Measurements from ENCODE around the gene CSPG5. TPM values are rescaled to one million over a fixed set of nuclear protein-coding genes. Genes with fewer than 3 reads are reported as not detected.
A peak's percentile ranks its signal among the peaks of the same experiment; 100 is the strongest.

CSPG5 gene
- total RNA-seq, 3 donors from 2014 or later = 0.58 to 1.7 (median 0.60) TPM

- H3K4me3 ChIP-seq = no peak overlapping the region
- no peaks in the 10 kb centered on the region for H3K9me3 ChIP-seq
- no peak for DNase-seq
- no peak for ATAC-seq
- intact Hi-C loops (cut with DNase I, micrococcal nuclease) = no loop called here
- TF ChIP-seq CTCF (IDR thresholded peaks at IDR 0.05) = no peak
- peaks cover 7% of the 10 kb centered on the region for H3K36me3 ChIP-seq (ENCODE audit: low read depth)
- no peaks in the 10 kb centered on the region for H3K4me1 ChIP-seq (ENCODE audit: low read depth)
Measured at GRCh38 chr3:47613722-47614121, 35.1 kb upstream of the CSPG5 start.

- no peaks in the 10 kb centered on the region for H3K4me1 ChIP-seq (ENCODE audit: low read depth)
- TF ChIP-seq CTCF (IDR thresholded peaks at IDR 0.05) = no peak
- no peak for ATAC-seq
- H3K4me3 ChIP-seq = no peak overlapping the region
- H3K9me3 ChIP-seq = no peaks in the 10 kb centered on the region
- no peak for DNase-seq
- peaks cover 4% of the 10 kb centered on the region for H3K36me3 ChIP-seq (ENCODE audit: low read depth)
- intact Hi-C loops (cut with DNase I, micrococcal nuclease) = no loop called here
Measured at GRCh38 chr3:47612879-47613278, 34.2 kb upstream of the CSPG5 start.

- ATAC-seq (peak; percentile 51), DNase-seq (no peak)
- H3K36me3 ChIP-seq (ENCODE audit: low read depth) = peaks cover 4% of the 10 kb centered on the region
Measured at GRCh38 chr3:47612178-47612577, 33.5 kb upstream of the CSPG5 start.

GRCh38 chr3:47611576-47611975, 32.9 kb upstream of the CSPG5 start:
- DNase-seq (no peak), ATAC-seq (no peak)
- no peak overlapping the region for H3K4me3 ChIP-seq
- intact Hi-C loops (cut with DNase I, micrococcal nuclease) = no loop called here
- H3K9me3 ChIP-seq = no peaks in the 10 kb centered on the region
- TF ChIP-seq CTCF (IDR thresholded peaks at IDR 0.05) = no peak
- peaks cover 11% of the 10 kb centered on the region for H3K4me1 ChIP-seq (ENCODE audit: low read depth)
- peaks cover 4% of the 10 kb centered on the region for H3K36me3 ChIP-seq (ENCODE audit: low read depth)

More at GRCh38 chr3:47612178-47612577, 33.5 kb upstream of the CSPG5 start:
- intact Hi-C loops (cut with DNase I, micrococcal nuclease) = no loop called here
- TF ChIP-seq CTCF (IDR thresholded peaks at IDR 0.05) = no peak
- H3K4me1 ChIP-seq (ENCODE audit: low read depth) = peaks cover 5% of the 10 kb centered on the region
- no peak overlapping the region for H3K4me3 ChIP-seq
- no peaks in the 10 kb centered on the region for H3K9me3 ChIP-seq

- H3K4me1 ChIP-seq (ENCODE audit: low read depth) = peaks cover 21% of the 10 kb centered on the region
- ATAC-seq (no peak), DNase-seq (no peak)
- H3K36me3 ChIP-seq (ENCODE audit: low read depth) = peaks cover 4% of the 10 kb centered on the region
- no peak overlapping the region for H3K4me3 ChIP-seq
- TF ChIP-seq CTCF (IDR thresholded peaks at IDR 0.05) = no peak
- intact Hi-C loops (cut with DNase I, micrococcal nuclease) = no loop called here
- H3K9me3 ChIP-seq = no peaks in the 10 kb centered on the region
Measured at GRCh38 chr3:47610583-47610982, 31.9 kb upstream of the CSPG5 start.

- TF ChIP-seq CTCF (IDR thresholded peaks at IDR 0.05) = no peak
- Histone ChIP-seq H3K9me3 (no peaks in the 10 kb centered on the region), H3K4me3 (no peak overlapping the region), H3K4me1 (ENCODE audit: low read depth) (peaks cover 28% of the 10 kb centered on the region), H3K36me3 (ENCODE audit: low read depth) (peaks cover 4% of the 10 kb centered on the region)
- ATAC-seq (peak; percentile 74), DNase-seq (no peak)
- intact Hi-C loops (cut with DNase I, micrococcal nuclease) = no loop called here
Measured at GRCh38 chr3:47607335-47607734, 28.7 kb upstream of the CSPG5 start.
